Central memory CD8-positive, alpha-beta T cell (primary cell): Measurements from ENCODE around the gene SDCCAG8.

ENCODE experiments used
- ATAC-seq: fragments of 150-1000 bp; cut with Tn5 transposase; replicated peaks from 2 replicates; pipeline ENCODE4 v1.10.0; 2022; ENCODE audit warnings: mild to moderate bottlenecking, moderate FRiP score, moderate number of reproducible peaks; ENCODE audit not compliant: poor library complexity, severe bottlenecking; ENCODE audit errors: extremely low read depth
- DNase-seq, 2 donors: peaks; one replicate each; pipeline ENCODE4 v3.0.0; 2021; ENCODE audit warnings: low spot score in 2 of 2
- H3K27ac Mint-ChIP-seq: one replicate; pipeline ENCODE4 v1.8.0; 2022; ENCODE audit warnings: low read depth, mild to moderate bottlenecking, moderate library complexity, mixed read lengths
- H3K27me3 Mint-ChIP-seq: one replicate; pipeline ENCODE4 v1.8.0; 2022; ENCODE audit warnings: mixed read lengths
- H3K36me3 Mint-ChIP-seq: one replicate; pipeline ENCODE4 v1.8.0; 2022; ENCODE audit warnings: mild to moderate bottlenecking, moderate library complexity, mixed read lengths; ENCODE audit not compliant: insufficient read depth
- H3K4me1 Mint-ChIP-seq: one replicate; pipeline ENCODE4 v1.8.0; 2022; ENCODE audit warnings: mixed read lengths
- H3K4me3 Mint-ChIP-seq: one replicate; pipeline ENCODE4 v1.8.0; 2022; ENCODE audit warnings: mild to moderate bottlenecking, moderate library complexity, mixed read lengths
- H3K9me3 Mint-ChIP-seq: one replicate; pipeline ENCODE4 v1.8.0; 2022; ENCODE audit warnings: mixed read lengths

Gene SDCCAG8

DNA sequence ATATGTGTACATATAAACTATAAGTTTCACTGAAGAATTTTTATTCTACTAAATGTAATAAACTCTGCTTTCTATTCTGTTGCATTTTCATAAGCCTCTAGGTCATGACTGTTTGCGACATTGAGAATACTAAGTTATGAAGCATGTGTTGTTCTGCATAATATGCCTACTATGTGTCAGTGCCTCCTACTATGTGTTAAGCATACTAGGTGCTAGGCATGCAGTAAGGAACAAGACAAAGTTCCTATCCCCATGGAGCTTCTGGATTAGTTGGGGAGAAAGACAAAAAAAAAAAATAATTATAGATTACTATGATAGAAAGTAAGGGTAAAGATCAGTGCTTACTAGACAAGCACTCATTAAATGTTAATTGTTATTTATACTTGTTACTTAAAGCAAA, 1.3 kb downstream of the SDCCAG8 start:
- DNase-seq = no peak
- peak overlapping the region; percentile 98 for H3K4me3 Mint-ChIP-seq
- no peaks in the 10 kb centered on the region for H3K27me3 Mint-ChIP-seq
- peaks cover 26% of the 10 kb centered on the region for H3K4me1 Mint-ChIP-seq
- ATAC-seq = no peak
- peaks cover 16% of the 10 kb centered on the region for H3K36me3 Mint-ChIP-seq
- H3K27ac Mint-ChIP-seq = no peak overlapping the region
- H3K9me3 Mint-ChIP-seq = no peaks in the 10 kb centered on the region

DNA sequence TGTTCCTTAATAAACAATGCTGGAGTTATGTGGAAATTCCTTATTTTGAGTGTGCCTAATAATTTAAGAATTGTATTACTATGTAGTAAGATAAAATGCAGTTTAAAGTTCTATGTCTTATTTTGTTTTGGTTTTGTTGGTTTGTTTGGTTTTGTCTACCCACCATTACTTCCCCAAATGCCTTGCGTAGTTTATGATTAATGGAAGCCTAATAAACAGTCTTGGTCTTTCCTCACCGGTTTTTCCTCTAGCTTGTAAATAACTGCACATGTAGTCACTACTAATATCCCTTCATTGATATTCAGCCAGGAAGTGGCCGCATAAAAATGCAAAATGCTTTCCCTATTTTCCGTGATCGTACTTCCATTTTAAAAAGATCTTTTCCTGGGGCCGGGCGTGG, 2.9 kb downstream of the SDCCAG8 start:
- Mint-ChIP-seq H3K9me3 (no peaks in the 10 kb centered on the region), H3K4me1 (peaks cover 18% of the 10 kb centered on the region), H3K27me3 (no peaks in the 10 kb centered on the region), H3K27ac (no peak overlapping the region), H3K4me3 (no peak overlapping the region), H3K36me3 (peaks cover 15% of the 10 kb centered on the region)
- DNase-seq (no peak), ATAC-seq (no peak)

DNA sequence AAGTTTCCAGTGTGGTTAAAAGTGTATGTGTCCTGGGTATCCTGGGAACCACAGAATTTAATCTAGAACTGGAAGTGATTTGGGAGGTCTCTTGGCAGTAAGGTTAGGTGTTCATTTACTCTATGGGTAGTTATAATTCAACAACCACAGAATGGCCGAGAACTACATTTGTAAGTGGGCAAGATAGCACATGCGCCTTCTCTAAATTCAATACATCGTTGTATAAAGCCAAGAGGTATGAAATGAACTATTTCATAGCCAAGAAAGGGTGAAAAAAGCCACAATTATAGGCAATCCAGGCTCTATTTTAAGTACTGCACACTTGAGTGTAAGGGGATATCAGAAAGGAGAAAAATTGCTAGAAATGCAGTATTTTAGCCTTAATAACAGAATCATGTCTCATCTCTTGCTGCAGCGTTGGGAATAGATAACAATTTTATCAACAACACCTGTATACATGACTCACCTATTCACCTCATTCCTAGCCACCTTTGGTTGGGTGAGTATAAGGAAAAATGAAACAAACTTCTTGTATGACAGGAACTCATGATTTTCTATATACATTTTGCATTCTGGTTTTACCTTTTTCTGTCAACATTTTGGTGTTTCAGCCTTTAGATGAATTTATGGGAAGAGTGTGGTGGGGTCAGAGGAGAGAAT, 4.5 kb downstream of the SDCCAG8 start:
- Mint-ChIP-seq H3K4me1 (peaks cover 7% of the 10 kb centered on the region), H3K36me3 (peaks cover 6% of the 10 kb centered on the region), H3K27ac (no peak overlapping the region)

DNA sequence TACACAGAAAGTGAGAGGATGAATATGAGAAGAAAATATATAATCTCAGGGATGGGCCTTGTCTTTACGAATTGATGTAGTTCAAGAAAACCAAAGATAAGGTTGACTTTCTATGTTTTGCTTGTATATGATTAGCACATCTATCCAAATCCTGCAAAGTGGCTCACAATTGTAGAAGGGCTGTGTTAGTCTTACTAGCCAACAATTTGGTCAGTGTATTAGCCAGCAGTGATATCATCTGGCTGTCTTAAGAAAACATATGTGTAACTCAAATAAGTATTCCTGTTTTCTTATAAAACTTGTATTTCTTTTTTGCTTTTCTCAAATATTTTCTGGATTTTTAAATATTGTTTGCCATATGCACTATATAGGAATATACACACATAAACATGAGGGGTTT, 5.5 kb downstream of the SDCCAG8 start:
- Mint-ChIP-seq H3K9me3 (no peaks in the 10 kb centered on the region), H3K4me1 (no peaks in the 10 kb centered on the region), H3K27me3 (no peaks in the 10 kb centered on the region), H3K27ac (no peak overlapping the region), H3K36me3 (peaks cover 2% of the 10 kb centered on the region), H3K4me3 (no peak overlapping the region)
- ATAC-seq = no peak
- DNase-seq = no peak

More for the DNA sequence above, 4.5 kb downstream of the SDCCAG8 start:
- no peaks in the 10 kb centered on the region for H3K9me3 Mint-ChIP-seq
- no peak for ATAC-seq
- H3K4me3 Mint-ChIP-seq = no peak overlapping the region
- no peaks in the 10 kb centered on the region for H3K27me3 Mint-ChIP-seq
- no peak for DNase-seq

DNA sequence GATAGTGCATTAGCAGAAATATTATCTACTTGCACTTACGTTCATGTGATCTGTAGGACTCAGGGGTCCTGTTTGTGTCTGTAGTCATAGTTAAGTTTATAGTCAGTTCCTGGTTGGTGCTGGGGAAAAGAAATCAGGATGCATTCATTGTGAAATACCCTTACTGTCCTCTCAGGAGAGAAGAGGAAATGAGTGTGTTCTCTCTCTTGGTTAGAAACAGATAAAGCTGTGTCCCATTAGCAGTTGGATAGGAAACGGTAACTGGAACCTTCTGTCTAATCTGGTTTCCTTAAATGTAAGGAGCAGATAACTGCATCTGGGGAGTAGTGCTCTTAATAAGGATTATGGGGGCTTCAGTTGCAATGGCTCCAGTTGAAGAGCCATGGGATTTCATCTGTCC, 8.9 kb downstream of the SDCCAG8 start:
- DNase-seq = no peak
- H3K36me3 Mint-ChIP-seq = peaks cover 3% of the 10 kb centered on the region
- no peaks in the 10 kb centered on the region for H3K27me3 Mint-ChIP-seq
- no peak overlapping the region for H3K27ac Mint-ChIP-seq
- H3K4me1 Mint-ChIP-seq = peaks cover 6% of the 10 kb centered on the region
- no peak overlapping the region for H3K4me3 Mint-ChIP-seq
- ATAC-seq = no peak
- H3K9me3 Mint-ChIP-seq = no peaks in the 10 kb centered on the region

DNA sequence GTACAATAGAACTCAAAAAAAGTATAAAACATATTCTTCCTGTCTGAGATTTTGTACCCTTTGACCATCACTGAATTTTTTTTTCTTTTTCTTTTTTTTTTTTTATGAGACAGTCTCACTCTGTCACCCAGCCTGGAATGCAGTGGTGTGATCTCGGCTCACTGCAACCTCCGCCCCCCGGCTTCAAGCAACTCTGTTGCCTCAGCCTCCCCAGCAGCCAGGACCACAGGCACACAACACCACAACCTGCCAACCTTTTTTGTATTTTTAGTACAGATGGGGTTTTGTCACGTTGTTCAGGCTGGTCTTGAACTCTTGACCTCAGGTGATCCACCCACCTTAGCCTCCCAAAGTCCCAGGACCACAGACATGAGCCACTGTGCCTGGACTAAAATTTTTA, 10.4 kb downstream of the SDCCAG8 start:
- Mint-ChIP-seq H3K9me3 (no peaks in the 10 kb centered on the region), H3K36me3 (peaks cover 8% of the 10 kb centered on the region), H3K27ac (no peak overlapping the region), H3K27me3 (no peaks in the 10 kb centered on the region), H3K4me3 (no peak overlapping the region), H3K4me1 (peaks cover 12% of the 10 kb centered on the region)
- DNase-seq = no peak
- ATAC-seq = no peak

DNA sequence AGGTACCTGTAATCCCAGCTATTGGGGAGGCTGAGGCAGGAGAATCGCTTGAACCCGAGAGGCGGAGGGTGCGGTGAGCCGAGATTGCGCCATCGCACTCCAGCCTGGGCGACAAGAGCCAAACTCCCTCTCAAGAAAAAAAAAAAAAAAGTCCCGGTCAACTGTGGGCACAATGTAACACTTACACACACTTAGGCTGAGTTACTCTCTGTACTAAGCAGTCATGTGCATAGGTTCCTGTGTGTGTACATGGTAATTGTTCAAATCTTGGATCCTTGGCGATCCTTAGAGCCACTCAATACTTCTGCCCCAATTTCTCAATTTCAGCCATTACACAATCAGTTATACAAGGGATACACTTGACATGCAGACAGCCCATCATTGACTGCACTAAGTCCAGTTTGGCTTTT, 11.6 kb downstream of the SDCCAG8 start:
- ATAC-seq (no peak), DNase-seq (no peak)
- H3K36me3 Mint-ChIP-seq = peaks cover 10% of the 10 kb centered on the region
- H3K4me1 Mint-ChIP-seq = peaks cover 12% of the 10 kb centered on the region
- no peaks in the 10 kb centered on the region for H3K27me3 Mint-ChIP-seq
- H3K27ac Mint-ChIP-seq = no peak overlapping the region
- no peak overlapping the region for H3K4me3 Mint-ChIP-seq
- no peaks in the 10 kb centered on the region for H3K9me3 Mint-ChIP-seq

DNA sequence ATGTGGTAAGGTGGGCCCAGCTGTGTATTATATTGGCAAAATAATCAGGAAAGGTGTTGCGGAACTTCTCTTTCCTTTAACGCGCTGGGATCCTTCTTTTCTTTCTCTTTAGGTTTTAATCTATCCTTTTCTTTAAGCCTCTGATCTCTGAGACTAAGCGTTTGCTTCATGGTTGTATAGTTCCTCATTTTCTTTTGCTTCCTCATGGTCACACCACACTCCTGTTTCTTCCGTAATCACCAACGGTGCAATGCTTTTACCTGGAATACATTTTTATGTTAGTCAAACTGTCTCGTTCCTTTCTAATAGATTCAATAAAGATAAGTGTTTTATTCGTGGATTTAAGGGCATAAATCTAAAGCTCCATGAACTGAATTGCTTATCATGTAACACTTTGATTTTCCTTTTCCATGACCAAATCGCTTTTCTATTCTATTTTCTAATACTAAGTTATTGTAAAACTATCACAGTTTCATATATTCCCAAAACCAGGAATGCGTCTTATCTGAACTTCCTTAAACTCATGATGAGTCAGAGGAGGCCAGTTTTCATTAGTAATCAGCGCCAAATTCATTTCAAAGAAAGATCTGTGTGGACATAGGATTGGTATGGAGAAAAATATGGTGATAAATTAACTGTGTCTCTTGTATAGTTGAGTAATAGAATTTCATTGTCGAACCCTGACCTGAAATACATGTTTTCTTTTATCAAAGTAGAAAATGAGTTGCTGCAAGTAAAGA, 12.2 kb downstream of the SDCCAG8 start:
- no peak for DNase-seq
- H3K36me3 Mint-ChIP-seq = peaks cover 10% of the 10 kb centered on the region
- H3K4me1 Mint-ChIP-seq = peaks cover 12% of the 10 kb centered on the region
- no peak for ATAC-seq
- H3K9me3 Mint-ChIP-seq = no peaks in the 10 kb centered on the region
- no peak overlapping the region for H3K27ac Mint-ChIP-seq
- H3K4me3 Mint-ChIP-seq = no peak overlapping the region
- no peaks in the 10 kb centered on the region for H3K27me3 Mint-ChIP-seq

DNA sequence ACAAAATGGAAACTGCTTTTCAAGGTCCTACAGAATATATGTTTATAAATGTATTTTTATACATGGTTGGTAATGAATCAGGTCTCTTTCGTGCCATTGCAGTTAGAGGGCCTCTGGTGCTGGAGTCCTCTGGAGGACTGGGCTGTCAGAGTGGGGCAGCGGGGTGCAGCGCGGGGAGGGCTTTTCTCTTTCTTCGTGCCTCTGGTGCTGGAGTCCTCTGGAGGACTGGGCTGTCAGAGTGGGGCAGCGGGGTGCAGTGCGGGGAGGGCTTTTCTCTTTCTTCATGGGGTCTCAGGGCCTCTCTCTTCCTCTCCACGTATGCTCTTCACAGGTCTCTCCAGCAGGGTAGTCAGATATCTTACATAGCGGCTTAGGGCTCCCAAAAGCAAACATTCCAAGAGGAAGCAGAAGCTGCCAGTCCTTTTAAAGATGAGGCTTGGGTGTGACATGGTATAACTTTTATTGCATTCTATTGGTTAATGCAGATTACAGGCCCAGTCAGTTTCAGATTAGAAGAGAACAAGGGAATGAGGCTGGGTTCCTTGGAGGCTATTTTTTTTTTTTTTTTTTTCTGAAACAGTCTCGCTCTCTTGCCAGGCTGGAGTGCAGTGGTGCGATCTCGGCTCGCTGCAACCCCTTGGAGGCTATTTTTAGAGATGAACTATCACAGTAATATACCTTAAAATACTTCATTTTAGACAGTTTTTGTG, 13.1 kb downstream of the SDCCAG8 start:
- Mint-ChIP-seq H3K27me3 (no peaks in the 10 kb centered on the region), H3K36me3 (peaks cover 9% of the 10 kb centered on the region), H3K27ac (no peak overlapping the region)

DNA sequence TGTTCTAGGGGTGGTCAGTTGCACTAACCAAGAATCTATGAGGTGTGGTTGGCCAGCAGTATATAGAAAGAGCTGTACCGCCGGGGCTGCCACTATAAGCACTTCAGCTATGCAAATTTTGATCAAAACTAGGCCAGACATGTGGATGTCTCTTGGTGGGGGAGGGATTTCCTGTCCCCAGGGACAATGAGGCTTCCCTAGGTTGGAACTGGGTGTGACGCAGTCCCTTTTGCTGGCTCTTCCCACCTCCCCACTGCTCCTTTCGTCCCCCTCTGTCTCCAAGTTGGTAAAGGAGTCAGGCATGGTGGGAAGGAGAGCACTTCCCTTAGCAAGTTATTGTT, 13.6 kb downstream of the SDCCAG8 start:
- Mint-ChIP-seq H3K4me1 (peaks cover 12% of the 10 kb centered on the region), H3K9me3 (no peaks in the 10 kb centered on the region), H3K36me3 (peaks cover 8% of the 10 kb centered on the region), H3K27ac (no peak overlapping the region), H3K4me3 (no peak overlapping the region), H3K27me3 (no peaks in the 10 kb centered on the region)
- no peak for ATAC-seq
- no peak for DNase-seq

More for the DNA sequence above, 13.1 kb downstream of the SDCCAG8 start:
- peaks cover 12% of the 10 kb centered on the region for H3K4me1 Mint-ChIP-seq
- no peak overlapping the region for H3K4me3 Mint-ChIP-seq
- no peaks in the 10 kb centered on the region for H3K9me3 Mint-ChIP-seq
- ATAC-seq = no peak
- DNase-seq = no peak

DNA sequence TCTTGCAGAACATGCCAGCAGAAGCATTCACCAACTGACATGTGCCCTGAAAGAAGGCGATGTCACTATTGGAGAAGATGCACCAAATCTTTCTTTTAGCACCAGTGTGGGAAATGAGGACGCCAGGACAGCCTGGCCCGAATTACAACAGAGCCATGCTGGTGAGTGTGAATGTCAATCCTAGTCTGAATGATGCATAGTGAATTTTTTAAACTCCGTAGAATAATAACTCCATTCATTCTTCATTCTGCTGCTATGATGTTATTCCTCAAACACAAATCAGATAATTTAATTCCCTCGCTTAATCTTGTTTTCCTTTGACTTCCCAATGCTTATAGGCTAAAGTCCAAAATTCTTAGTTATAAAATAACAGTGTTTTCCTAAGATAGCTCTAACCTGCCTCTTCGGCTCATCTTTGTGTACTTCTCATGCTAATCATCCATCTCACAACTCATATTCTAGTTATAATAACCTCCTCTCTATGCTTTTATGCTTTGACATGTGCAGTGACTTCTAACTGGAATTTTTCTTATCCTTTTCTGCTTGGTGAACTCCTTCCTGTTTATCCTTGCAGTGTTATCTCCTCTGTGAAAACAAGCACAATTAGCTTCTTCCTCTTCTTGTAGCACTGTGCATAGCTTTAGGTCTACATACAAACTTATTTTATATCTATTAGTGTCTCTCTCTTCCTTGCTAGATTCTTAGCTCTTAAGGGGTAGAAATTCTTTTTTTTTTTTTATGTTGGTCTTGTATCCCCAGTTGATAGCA, 14.4 kb downstream of the SDCCAG8 start:
- Mint-ChIP-seq H3K36me3 (peaks cover 8% of the 10 kb centered on the region), H3K4me1 (peaks cover 12% of the 10 kb centered on the region), H3K4me3 (no peak overlapping the region), H3K9me3 (no peaks in the 10 kb centered on the region), H3K27ac (no peak overlapping the region), H3K27me3 (no peaks in the 10 kb centered on the region)
- DNase-seq (no peak), ATAC-seq (no peak)

DNA sequence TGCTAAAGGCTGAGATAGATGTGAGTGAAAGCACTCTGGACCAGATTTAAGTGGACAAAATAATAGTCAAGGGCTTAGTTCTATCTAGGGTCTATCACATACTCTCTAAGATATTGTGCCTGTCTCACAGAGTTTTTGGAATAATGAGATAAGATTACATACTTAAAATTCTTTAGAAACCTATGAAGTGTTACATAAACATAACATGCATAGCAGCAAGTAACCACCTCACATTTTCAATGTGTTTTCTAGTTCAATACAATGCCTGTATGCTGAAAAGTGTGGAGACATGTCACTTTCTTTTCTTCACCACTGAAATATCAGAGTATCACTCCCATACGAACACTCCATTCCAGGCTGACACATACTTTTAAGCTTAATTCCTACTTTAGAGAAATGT, 16.2 kb downstream of the SDCCAG8 start:
- no peaks in the 10 kb centered on the region for H3K27me3 Mint-ChIP-seq
- peaks cover 12% of the 10 kb centered on the region for H3K4me1 Mint-ChIP-seq
- H3K36me3 Mint-ChIP-seq = peaks cover 12% of the 10 kb centered on the region
- no peak overlapping the region for H3K27ac Mint-ChIP-seq
- no peak overlapping the region for H3K4me3 Mint-ChIP-seq
- DNase-seq (no peak), ATAC-seq (no peak)
- no peaks in the 10 kb centered on the region for H3K9me3 Mint-ChIP-seq
